DND-41 (cell line): ENCODE measurements around the gene GSE1.
A peak's percentile ranks its signal among the peaks of the same experiment; 100 is the strongest.

ENCODE experiments used
- ATAC-seq: fragments of 200-7000 bp; cut with Tn5 transposase; 3 replicates; pipeline ENCODE4 v1.9.1; 2021; ENCODE audit warnings: low read depth; ENCODE audit not compliant: insufficient read depth
- DNase-seq: peaks from one replicate; pipeline ENCODE4 v3.0.0-alpha.2; 2020
- H2AFZ ChIP-seq: 2 replicates; pipeline ENCODE4 v1.6.0; 2012; ENCODE audit warnings: low read depth, low read length
- H3K27ac ChIP-seq: 2 replicates; pipeline ENCODE4 v1.5.1; 2012; ENCODE audit warnings: low read length, inconsistent platforms
- H3K27me3 ChIP-seq: fragments of 200-600 bp; sonication (generic); 2 replicates; pipeline ENCODE4 v1.6.0; 2012; ENCODE audit warnings: low read length, mild to moderate bottlenecking, inconsistent platforms; ENCODE audit not compliant: insufficient read depth, poor library complexity
- H3K36me3 ChIP-seq: 2 replicates; pipeline ENCODE4 v1.5.1; 2012; ENCODE audit warnings: low read length, inconsistent platforms; ENCODE audit not compliant: insufficient read depth
- H3K4me1 ChIP-seq: 2 replicates; pipeline ENCODE4 v1.5.1; 2012; ENCODE audit warnings: mild to moderate bottlenecking, low read length; ENCODE audit not compliant: insufficient read depth
- H3K4me2 ChIP-seq: 2 replicates; pipeline ENCODE4 v1.6.0; 2012; ENCODE audit warnings: mild to moderate bottlenecking, moderate library complexity, low read length, inconsistent platforms; ENCODE audit not compliant: insufficient read depth
- H3K4me3 ChIP-seq, 2 experiments: fragments of 200-600 bp in 1 of 2; shearing (Covaris generic) in 1 of 2; 2 replicates each; pipeline ENCODE4 v1.5.1; 2012 to 2016; ENCODE audit warnings: inconsistent platforms in 2 of 2, low read length in 2 of 2, mild to moderate bottlenecking in 2 of 2, low read depth in 1 of 2, moderate library complexity in 1 of 2
- H3K79me2 ChIP-seq: 2 replicates; pipeline ENCODE4 v1.6.0; 2012; ENCODE audit warnings: low read length, inconsistent platforms; ENCODE audit not compliant: insufficient read depth
- H3K9ac ChIP-seq: 2 replicates; pipeline ENCODE4 v1.6.0; 2012; ENCODE audit warnings: low read depth, mild to moderate bottlenecking, inconsistent platforms, low read length, moderate library complexity
- H3K9me3 ChIP-seq: 2 replicates; pipeline ENCODE4 v1.5.1; 2012; ENCODE audit warnings: low read length, moderate library complexity, mild to moderate bottlenecking, inconsistent platforms; ENCODE audit not compliant: insufficient read depth, severe bottlenecking
- H4K20me1 ChIP-seq: 2 replicates; pipeline ENCODE4 v1.6.0; 2012; ENCODE audit warnings: low read length; ENCODE audit not compliant: insufficient read depth
- EZH2 ChIP-seq: IDR thresholded peaks from 3 replicates; pipeline ENCODE4 v1.6.1; 2012; ENCODE audit warnings: borderline replicate concordance, low read depth, mild to moderate bottlenecking, moderate library complexity, low read length, inconsistent platforms; ENCODE audit not compliant: severe bottlenecking
- TF ChIP-seq, protein P1 (sequence below): IDR thresholded peaks from 2 replicates; pipeline ENCODE4 v1.5.1; 2012; ENCODE audit warnings: borderline replicate concordance, low read length, moderate library complexity, mild to moderate bottlenecking; ENCODE audit not compliant: poor library complexity, severe bottlenecking; ENCODE audit errors: extremely low read depth

Gene GSE1

GRCh38 chr16:85717393-85718152 is 104.5 kb downstream of the GSE1 start:
- peak; percentile 73 for ATAC-seq
- H3K4me3 ChIP-seq, result no peak overlapping the region
- H3K27me3 ChIP-seq, result peaks cover 24% of the 10 kb centered on the region
- no peaks in the 10 kb centered on the region for H3K79me2 ChIP-seq
- H3K36me3 ChIP-seq, result no peaks in the 10 kb centered on the region
- DNase-seq, result peak; percentile 65
- H3K4me2 ChIP-seq, result no peak overlapping the region
- no peaks in the 10 kb centered on the region for H3K4me1 ChIP-seq
- TF ChIP-seq, protein P1, sequence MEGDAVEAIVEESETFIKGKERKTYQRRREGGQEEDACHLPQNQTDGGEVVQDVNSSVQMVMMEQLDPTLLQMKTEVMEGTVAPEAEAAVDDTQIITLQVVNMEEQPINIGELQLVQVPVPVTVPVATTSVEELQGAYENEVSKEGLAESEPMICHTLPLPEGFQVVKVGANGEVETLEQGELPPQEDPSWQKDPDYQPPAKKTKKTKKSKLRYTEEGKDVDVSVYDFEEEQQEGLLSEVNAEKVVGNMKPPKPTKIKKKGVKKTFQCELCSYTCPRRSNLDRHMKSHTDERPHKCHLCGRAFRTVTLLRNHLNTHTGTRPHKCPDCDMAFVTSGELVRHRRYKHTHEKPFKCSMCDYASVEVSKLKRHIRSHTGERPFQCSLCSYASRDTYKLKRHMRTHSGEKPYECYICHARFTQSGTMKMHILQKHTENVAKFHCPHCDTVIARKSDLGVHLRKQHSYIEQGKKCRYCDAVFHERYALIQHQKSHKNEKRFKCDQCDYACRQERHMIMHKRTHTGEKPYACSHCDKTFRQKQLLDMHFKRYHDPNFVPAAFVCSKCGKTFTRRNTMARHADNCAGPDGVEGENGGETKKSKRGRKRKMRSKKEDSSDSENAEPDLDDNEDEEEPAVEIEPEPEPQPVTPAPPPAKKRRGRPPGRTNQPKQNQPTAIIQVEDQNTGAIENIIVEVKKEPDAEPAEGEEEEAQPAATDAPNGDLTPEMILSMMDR, result peak; percentile 68
- no peak for TF ChIP-seq EZH2
- no peak overlapping the region for H3K9ac ChIP-seq
- H2AFZ ChIP-seq, result no peak overlapping the region
- no peaks in the 10 kb centered on the region for H3K9me3 ChIP-seq
- peaks cover 11% of the 10 kb centered on the region; the same call in 1 of the 2 replicates for H4K20me1 ChIP-seq
- H3K27ac ChIP-seq, result no peak overlapping the region

DNA sequence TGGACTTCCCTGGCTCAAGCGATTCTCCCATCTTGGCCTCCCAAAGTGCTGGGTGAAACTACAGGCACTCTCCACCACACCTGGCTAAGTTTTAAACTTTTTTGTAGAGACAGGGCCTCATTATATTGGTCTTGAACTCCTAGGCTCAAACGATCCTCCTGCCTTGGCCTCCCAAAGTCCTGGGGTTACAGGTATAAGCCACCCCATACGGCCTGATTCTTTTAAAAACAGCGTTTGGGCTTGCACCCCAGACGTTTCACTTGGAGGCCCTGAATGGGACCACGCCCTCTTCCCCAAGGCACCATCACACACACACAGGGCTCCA is 105.0 kb downstream of the GSE1 start:
- Histone ChIP-seq H3K9ac (no peak overlapping the region), H3K4me3 (no peak overlapping the region), H3K79me2 (no peaks in the 10 kb centered on the region), H3K27me3 (peaks cover 24% of the 10 kb centered on the region), H3K27ac (no peak overlapping the region), H3K36me3 (no peaks in the 10 kb centered on the region), H3K4me1 (no peaks in the 10 kb centered on the region), H3K9me3 (no peaks in the 10 kb centered on the region), H3K4me2 (no peak overlapping the region), H2AFZ (no peak overlapping the region), H4K20me1 (peaks cover 11% of the 10 kb centered on the region; the same call in 1 of the 2 replicates)
- TF ChIP-seq EZH2, result no peak
- TF ChIP-seq, protein P1, result no peak
- ATAC-seq (no peak), DNase-seq (no peak)

GRCh38 chr16:85718682-85719081 is 105.6 kb downstream of the GSE1 start:
- Histone ChIP-seq H4K20me1 (peaks cover 11% of the 10 kb centered on the region; the same call in 1 of the 2 replicates), H3K79me2 (no peaks in the 10 kb centered on the region), H3K9me3 (no peaks in the 10 kb centered on the region), H3K9ac (no peak overlapping the region), H3K27me3 (peaks cover 24% of the 10 kb centered on the region), H3K36me3 (no peaks in the 10 kb centered on the region), H3K4me2 (no peak overlapping the region), H3K4me3 (no peak overlapping the region), H3K4me1 (no peaks in the 10 kb centered on the region), H3K27ac (no peak overlapping the region), H2AFZ (no peak overlapping the region)
- no peak for ATAC-seq
- DNase-seq, result no peak
- TF ChIP-seq EZH2, result no peak
- TF ChIP-seq, protein P1, result peak; percentile 2
